Activated T-cell treated with anti-CD3 and anti-CD28 coated beads, Interleukin-2, amount 50 U/mL, for 4 hours (primary cell): ENCODE data around the gene CAMSAP2. TPM values are rescaled to one million over a fixed set of nuclear protein-coding genes. Genes with fewer than 3 reads are reported as not detected.

Experiments used
- ATAC-seq, 2 donors: fragments of 200-7000 bp; cut with Tn5 transposase; one replicate each; pipeline ENCODE4 v1.10.0; 2021
- DNase-seq: peaks from one replicate; pipeline ENCODE4 v3.0.0-alpha.2; 2020
- H3K27me3 Mint-ChIP-seq: one replicate; pipeline ENCODE4 v1.8.0; 2021; ENCODE audit warnings: low read depth, mixed read lengths
- H3K36me3 Mint-ChIP-seq: one replicate; pipeline ENCODE4 v1.8.0; 2022; ENCODE audit warnings: mixed read lengths; ENCODE audit not compliant: insufficient read depth
- H3K4me1 Mint-ChIP-seq: one replicate; pipeline ENCODE4 v1.8.0; 2021; ENCODE audit warnings: low read depth, mixed read lengths
- H3K4me3 Mint-ChIP-seq: one replicate; pipeline ENCODE4 v1.8.0; 2021; ENCODE audit warnings: mild to moderate bottlenecking, moderate library complexity, mixed read lengths
- H3K9me3 Mint-ChIP-seq: one replicate; pipeline ENCODE4 v1.8.0; 2021; ENCODE audit warnings: mixed read lengths
- total RNA-seq, 3 donors: library from RNA; stranded (reverse); gene quantifications; one replicate each; pipeline ENCODE4 v1.2.1, GENCODE V29; 2021

CAMSAP2 gene
- total RNA-seq, 3 donors from 2014 or later = 3.2 to 4.4 (median 3.8) TPM

DNA sequence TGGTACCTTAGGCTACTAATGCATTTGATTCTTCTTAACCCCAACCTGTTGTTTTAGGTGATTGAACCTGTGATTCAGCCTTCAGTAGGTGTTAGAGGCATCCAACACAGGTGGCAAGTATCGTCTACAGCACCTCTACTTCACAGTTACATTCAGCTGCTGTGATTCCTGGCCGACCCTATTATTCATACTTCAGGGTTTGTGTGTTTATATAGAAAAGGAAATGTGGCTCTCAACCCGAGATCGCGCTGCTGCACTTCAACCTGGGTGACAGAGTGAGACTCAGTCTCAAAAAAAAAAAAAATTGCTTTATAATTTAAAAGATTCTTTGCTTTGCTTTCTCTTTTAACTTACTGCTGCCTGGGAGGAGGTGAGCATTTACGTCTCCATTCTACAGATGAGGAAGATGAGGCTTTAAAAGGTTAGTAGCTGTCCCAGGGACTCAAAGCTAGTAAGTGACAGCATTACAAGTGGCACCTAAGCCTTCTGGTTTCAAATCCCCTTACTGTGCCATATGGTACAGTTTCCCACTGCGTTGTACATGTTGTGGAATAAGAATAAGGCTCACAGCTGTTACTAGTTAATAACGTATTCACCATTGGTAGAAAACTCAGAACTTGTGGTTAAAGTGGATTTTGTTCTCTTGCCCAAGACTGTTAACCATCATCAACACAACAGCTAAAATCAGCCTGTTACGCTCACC, 124.2 kb downstream of the CAMSAP2 start:
- Mint-ChIP-seq H3K4me3 (peak overlapping the region; percentile 21), H3K36me3 (no peaks in the 10 kb centered on the region), H3K9me3 (no peaks in the 10 kb centered on the region), H3K27me3 (no peaks in the 10 kb centered on the region), H3K4me1 (peaks cover 36% of the 10 kb centered on the region)
- ATAC-seq = peak; percentile 24 to 34
- DNase-seq = no peak

DNA sequence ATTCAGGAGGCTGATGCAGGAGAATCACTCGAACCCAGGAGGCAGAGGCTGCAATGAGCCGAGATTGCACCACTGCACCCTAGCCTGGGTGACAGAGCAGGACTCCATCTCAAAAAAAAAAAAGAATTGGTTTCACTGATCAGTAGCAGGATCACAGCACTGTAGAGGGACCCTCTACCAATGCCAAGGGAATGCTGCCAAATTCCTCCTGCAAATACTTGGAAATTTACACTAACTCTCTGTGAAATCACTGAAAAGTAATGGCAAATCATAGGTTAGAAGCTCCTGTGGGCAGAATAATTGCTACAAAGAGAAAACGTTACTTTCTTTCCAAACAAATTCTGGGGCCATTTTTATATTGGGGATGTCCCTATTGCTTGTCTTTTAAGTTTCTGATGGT, 127.4 kb downstream of the CAMSAP2 start:
- DNase-seq (no peak), ATAC-seq (no peak)
- Mint-ChIP-seq H3K4me1 (peaks cover 52% of the 10 kb centered on the region), H3K27me3 (no peaks in the 10 kb centered on the region), H3K4me3 (no peak overlapping the region), H3K9me3 (no peaks in the 10 kb centered on the region), H3K36me3 (no peaks in the 10 kb centered on the region)

DNA sequence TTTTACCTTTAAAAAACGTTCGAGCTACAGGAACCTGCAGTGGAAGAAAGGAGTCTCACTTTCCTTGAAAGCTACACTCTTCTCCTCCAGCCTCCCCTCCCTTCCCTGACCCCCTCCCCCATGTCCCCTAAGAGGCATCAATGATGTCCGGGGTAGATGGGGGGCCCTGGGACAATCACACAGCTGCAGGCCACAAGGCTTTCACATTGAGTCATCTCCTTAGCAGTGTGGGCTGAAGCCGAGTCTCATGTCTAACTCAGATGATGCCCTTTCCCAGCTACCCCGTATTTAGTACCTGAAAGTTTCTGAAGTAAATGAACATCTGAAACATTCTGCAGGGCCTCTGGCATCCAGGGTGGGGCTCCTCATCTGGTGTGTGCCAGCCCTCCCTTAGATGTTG, 127.8 kb downstream of the CAMSAP2 start:
- ATAC-seq = peak; percentile 76 to 87
- H3K27me3 Mint-ChIP-seq = peaks cover 3% of the 10 kb centered on the region
- H3K4me1 Mint-ChIP-seq = peaks cover 56% of the 10 kb centered on the region
- no peak for DNase-seq
- H3K4me3 Mint-ChIP-seq = no peak overlapping the region
- H3K36me3 Mint-ChIP-seq = no peaks in the 10 kb centered on the region
- no peaks in the 10 kb centered on the region for H3K9me3 Mint-ChIP-seq

DNA sequence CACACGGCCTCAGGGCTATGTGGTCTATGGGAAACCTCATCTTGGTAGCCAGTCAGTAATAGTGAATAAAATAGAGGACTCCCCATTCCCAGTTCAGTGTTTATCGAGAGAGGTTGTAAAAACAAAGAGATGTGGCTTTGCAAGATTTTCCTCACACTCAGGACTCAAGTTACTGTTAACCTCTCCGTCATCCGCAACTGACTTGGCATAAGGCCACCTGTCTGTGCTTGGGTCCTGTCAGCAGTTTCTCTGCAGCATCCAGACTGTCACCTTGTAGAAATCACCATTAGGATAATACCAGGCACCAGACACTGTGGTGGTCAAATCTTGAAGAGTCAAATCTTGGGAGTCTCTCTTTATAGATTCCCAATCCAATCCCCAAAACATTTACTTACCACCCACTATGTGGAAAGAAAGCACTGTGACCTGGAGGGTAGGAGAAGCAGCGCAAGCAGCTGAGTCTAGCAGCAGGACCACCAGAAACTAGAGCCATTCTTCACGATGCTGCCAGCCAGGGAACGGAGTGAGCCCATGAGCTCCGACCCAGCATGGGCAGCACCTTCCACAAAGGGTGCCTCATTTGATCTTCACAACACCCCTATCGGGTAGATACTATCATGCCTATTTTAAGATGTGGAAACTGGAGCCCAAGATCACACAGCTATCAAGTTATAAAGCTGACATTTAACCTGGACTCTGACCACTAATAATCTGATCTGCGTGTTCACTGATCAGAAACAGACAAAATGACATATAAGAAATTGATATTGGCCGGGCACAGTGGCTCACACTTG, 128.5 kb downstream of the CAMSAP2 start:
- peaks cover 56% of the 10 kb centered on the region for H3K4me1 Mint-ChIP-seq
- no peak overlapping the region for H3K4me3 Mint-ChIP-seq
- DNase-seq (no peak), ATAC-seq (no peak)
- no peaks in the 10 kb centered on the region for H3K9me3 Mint-ChIP-seq
- peaks cover 8% of the 10 kb centered on the region for H3K27me3 Mint-ChIP-seq
- H3K36me3 Mint-ChIP-seq = no peaks in the 10 kb centered on the region

DNA sequence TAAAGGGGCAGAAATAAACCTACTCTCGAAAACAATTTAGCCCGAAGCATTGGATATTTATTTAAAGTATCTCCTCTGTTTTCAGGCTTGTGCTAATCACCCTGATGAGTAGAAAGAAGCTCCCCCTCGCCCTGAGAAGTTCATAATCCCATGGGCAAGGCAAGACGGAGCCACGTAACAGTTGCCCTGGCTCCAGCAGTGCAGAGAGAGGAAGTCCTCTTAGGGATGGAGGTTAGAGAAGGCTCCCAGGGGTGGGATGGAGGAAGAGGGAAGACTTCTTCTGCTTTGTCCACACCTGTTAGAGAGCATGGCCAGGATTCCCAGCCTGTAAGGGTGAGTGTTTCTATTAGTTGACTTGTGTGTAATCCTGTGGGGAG, 130.7 kb downstream of the CAMSAP2 start:
- Mint-ChIP-seq H3K4me3 (peak overlapping the region; percentile 26), H3K27me3 (peaks cover 17% of the 10 kb centered on the region), H3K4me1 (peaks cover 48% of the 10 kb centered on the region), H3K9me3 (no peaks in the 10 kb centered on the region), H3K36me3 (no peaks in the 10 kb centered on the region)
- ATAC-seq = no peak
- no peak for DNase-seq

DNA sequence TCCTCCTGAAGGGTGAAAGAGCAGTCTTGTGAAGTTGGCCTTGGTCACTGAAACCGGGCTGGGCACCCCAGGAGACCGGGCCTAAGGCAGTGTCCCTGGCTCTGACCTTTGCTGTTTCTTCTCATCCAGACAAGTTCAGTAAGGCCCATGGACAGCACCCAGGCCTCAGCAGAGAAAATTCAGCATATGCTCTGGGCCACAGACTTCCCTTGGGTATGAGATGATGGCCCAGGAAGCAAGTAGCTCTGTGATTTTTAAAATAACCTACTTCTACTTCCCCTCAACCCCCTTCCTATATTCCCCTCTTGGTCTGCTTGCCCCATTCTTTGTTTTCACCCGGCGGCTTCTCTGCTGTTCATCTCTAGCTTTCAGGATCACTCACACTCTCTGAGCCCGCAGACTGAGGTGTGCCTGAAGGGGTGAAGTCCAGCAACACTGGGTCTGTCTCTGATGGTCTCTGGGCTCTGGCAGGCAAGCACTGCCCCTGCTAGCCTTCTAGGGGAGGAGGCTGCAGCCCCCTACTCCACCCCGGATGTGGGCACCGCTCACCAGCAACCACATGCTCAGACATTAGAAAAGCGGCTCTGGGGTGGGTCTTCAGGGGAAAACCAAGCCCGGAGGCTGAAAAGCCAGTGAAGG, 131.2 kb downstream of the CAMSAP2 start:
- no peaks in the 10 kb centered on the region for H3K36me3 Mint-ChIP-seq
- DNase-seq (no peak), ATAC-seq (peak; percentile 33 to 56)
- no peaks in the 10 kb centered on the region for H3K9me3 Mint-ChIP-seq
- H3K4me3 Mint-ChIP-seq = peak overlapping the region; percentile 2
- H3K4me1 Mint-ChIP-seq = peaks cover 51% of the 10 kb centered on the region
- peaks cover 22% of the 10 kb centered on the region for H3K27me3 Mint-ChIP-seq

DNA sequence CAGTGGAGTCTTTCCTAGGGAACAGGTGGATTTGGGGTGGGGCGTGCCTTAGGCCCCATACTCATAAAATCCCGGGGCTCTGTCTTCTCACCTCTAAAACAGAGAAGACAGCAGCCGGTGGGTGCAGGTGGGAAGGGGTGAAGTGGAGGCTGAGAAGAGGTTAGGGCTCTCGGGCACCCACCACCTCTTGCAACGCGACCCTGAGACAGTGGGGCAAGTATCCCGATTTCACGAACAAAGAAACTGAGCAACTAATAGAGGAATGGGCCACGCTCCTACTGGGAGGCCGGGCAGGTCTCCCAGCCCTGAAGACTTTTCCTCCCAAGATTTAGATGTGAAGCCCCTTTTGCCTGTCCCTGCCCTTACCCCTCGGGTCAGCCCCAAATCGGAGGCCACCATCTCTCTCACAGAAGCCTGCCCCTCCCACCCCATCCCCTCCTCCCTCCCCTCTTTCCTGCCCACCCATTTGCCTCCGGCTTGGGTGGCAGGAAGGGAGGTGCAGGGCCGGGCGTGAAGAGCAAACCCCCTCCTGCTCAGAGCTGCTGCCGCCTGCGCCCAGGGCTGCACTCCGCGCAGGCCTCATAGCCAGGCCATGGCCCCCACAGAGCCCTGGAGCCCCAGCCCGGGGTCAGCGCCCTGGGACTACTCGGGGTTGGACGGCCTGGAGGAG, 133.9 kb downstream of the CAMSAP2 start, which contains the start of gene GPR25:
Gene GPR25 (plus strand): TSS at position 536 of the 670 bp plus-strand sequence. CDS start 57 bp downstream, at position 593.
- ATAC-seq = no peak
- Mint-ChIP-seq H3K4me3 (peak within 1 kb of the TSS; percentile 33), H3K9me3 (no peaks in the 10 kb centered on the region), H3K27me3 (peaks cover 26% of the 10 kb centered on the region), H3K4me1 (peaks cover 54% of the 10 kb centered on the region), H3K36me3 (no peaks in the 10 kb centered on the region)
- no peak for DNase-seq

DNA sequence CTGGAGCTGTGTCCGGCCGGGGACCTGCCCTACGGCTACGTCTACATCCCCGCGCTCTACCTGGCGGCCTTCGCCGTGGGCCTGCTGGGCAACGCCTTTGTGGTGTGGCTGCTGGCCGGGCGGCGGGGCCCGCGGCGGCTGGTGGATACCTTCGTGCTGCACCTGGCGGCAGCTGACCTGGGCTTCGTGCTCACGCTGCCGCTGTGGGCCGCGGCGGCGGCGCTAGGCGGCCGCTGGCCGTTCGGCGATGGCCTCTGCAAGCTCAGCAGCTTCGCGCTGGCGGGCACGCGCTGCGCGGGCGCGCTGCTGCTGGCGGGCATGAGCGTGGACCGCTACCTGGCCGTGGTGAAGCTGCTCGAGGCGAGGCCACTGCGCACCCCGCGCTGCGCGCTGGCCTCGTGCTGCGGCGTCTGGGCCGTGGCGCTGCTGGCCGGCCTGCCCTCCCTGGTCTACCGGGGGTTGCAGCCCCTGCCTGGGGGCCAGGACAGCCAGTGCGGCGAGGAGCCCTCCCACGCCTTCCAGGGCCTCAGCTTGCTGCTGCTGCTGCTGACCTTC, 134.5 kb downstream of the CAMSAP2 start:
- Mint-ChIP-seq H3K4me3 (no peak overlapping the region), H3K27me3 (peaks cover 26% of the 10 kb centered on the region), H3K9me3 (no peaks in the 10 kb centered on the region), H3K4me1 (peaks cover 59% of the 10 kb centered on the region), H3K36me3 (no peaks in the 10 kb centered on the region)
- DNase-seq (no peak), ATAC-seq (no peak)

DNA sequence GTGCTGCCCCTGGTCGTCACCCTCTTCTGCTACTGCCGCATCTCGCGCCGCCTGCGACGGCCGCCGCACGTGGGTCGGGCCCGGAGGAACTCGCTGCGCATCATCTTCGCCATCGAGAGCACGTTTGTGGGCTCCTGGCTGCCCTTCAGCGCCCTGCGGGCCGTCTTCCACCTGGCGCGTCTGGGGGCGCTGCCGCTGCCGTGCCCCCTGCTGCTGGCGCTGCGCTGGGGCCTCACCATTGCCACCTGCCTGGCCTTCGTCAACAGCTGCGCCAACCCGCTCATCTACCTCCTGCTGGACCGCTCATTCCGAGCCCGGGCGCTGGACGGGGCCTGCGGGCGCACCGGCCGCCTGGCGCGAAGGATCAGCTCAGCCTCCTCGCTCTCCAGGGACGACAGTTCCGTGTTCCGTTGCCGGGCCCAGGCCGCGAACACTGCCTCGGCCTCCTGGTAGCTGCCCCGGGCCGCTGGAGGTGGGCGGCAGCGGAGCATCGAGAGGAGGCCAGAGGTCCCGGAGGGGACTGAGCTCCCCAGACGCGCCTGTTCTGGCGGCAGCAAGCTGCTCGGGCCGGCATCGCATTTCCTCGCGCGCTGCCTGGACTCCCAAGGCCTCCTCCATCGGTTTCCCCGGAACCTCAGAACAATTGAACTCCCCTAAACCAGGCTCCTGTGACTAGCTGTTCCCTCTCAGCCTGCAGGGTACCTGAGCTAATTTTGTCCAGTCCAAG, 135.1 kb downstream of the CAMSAP2 start:
- no peak for DNase-seq
- H3K9me3 Mint-ChIP-seq = no peaks in the 10 kb centered on the region
- peaks cover 65% of the 10 kb centered on the region for H3K4me1 Mint-ChIP-seq
- H3K36me3 Mint-ChIP-seq = no peaks in the 10 kb centered on the region
- peaks cover 26% of the 10 kb centered on the region for H3K27me3 Mint-ChIP-seq
- ATAC-seq = no peak
- H3K4me3 Mint-ChIP-seq = peak overlapping the region; percentile 33

DNA sequence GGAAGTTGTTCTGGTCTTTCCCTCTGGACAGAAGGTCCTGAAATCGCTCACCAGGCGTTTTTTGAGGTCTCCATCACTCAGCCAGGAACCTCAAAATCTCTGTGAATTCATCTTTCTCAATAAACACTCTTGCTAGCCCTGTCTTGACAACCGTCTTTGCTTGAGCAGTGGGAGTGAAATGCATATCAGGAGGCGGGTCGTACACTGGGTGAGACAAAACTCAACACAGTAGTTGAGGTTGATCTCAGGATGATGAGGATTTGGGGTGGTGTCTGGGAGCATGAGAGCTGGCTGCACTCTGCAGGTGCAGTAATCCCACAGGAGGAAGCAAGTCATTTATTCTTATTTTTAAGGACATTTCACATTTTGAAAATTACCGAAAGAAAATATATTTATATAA, 136.0 kb downstream of the CAMSAP2 start:
- peaks cover 26% of the 10 kb centered on the region for H3K27me3 Mint-ChIP-seq
- DNase-seq = no peak
- H3K4me1 Mint-ChIP-seq = peaks cover 62% of the 10 kb centered on the region
- peak overlapping the region; percentile 56 for H3K4me3 Mint-ChIP-seq
- no peak for ATAC-seq
- H3K36me3 Mint-ChIP-seq = no peaks in the 10 kb centered on the region
- H3K9me3 Mint-ChIP-seq = no peaks in the 10 kb centered on the region

DNA sequence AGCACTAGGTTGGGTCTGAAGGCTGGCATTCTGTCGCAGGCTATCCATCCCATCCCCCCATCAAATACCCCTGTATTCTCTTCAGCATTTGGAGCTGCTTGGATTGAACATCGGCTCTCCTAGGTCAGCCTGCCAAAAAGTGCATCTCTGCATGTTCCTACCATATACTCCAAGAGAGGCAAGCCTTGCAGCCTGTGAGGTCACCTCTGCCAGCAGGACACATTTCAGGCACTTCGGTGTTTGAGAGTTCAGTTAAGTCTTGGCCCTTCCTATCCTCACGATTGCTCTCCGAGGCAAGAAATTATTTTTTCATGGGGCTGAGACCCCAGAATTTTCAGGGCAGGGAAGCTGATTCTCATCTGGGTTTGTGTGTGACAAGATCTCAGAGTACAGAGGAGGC, 136.7 kb downstream of the CAMSAP2 start:
- ATAC-seq = no peak
- H3K36me3 Mint-ChIP-seq = no peaks in the 10 kb centered on the region
- no peak for DNase-seq
- peaks cover 26% of the 10 kb centered on the region for H3K27me3 Mint-ChIP-seq
- H3K4me1 Mint-ChIP-seq = peaks cover 63% of the 10 kb centered on the region
- no peaks in the 10 kb centered on the region for H3K9me3 Mint-ChIP-seq
- H3K4me3 Mint-ChIP-seq = no peak overlapping the region

DNA sequence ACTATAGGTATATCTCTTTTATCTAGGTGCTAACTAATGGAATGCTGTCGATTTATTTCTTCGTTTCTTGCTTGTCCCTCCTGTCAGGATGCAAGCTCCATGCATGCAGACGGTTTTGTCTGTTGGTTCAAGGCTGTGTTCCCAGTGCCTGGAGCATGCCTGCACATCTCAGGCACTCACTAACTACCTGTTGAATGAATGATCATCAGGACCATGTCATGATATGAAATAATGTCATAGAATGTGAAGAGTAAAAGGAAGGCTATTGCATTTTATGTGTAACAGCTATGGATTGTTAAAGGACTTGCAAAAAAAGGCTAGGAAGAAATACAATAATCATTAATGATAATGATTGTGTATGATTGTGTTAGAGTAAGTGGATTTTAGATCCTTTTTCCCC, 138.3 kb downstream of the CAMSAP2 start:
- Mint-ChIP-seq H3K27me3 (peaks cover 20% of the 10 kb centered on the region), H3K9me3 (no peaks in the 10 kb centered on the region), H3K36me3 (no peaks in the 10 kb centered on the region), H3K4me3 (no peak overlapping the region), H3K4me1 (peaks cover 57% of the 10 kb centered on the region)
- DNase-seq = no peak
- ATAC-seq = no peak

DNA sequence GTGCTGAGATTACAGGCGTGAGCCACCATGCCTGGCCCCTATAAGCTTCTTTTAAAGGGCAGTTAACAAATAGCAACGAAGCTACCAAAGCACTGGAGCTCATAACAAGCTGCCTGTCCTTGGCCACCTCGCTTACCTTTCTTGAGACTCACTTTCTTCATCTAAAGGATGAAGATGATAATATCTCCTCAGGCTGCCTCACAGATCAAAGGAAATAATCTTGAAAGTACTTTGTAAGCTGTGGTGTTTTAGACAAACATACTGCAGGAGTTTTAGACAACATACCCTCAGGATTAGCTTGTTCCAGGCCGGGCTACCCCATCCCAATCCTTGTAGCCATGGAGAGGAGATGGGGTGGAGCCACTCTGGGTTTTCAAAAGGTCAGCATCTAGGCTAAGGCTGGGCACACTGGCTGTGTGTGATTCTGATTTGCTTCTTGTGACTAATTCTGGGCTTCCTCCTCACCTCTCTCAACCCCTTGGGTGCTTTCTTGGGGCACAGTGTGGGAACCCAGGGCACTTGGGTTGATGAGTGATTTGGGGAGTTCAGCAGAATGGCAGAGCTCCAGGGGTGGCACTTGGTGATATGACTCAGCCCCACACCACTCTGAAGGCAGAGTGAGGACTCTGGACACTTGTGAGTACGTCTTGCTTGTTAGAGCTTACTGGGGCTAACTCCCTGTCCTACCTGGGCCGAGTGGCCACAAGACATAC, 139.3 kb downstream of the CAMSAP2 start:
- H3K9me3 Mint-ChIP-seq = no peaks in the 10 kb centered on the region
- DNase-seq = peak; percentile 47
- peak overlapping the region; percentile 40 for H3K4me3 Mint-ChIP-seq
- peak; percentile 71 to 89 for ATAC-seq
- H3K27me3 Mint-ChIP-seq = peaks cover 13% of the 10 kb centered on the region
- no peaks in the 10 kb centered on the region for H3K36me3 Mint-ChIP-seq
- H3K4me1 Mint-ChIP-seq = peaks cover 56% of the 10 kb centered on the region
